Large intestine (tissue), 3 donors: ENCODE measurements around the gene KRTAP10-5. TPM values are rescaled to one million over a fixed set of nuclear protein-coding genes. Genes with fewer than 3 reads are reported as not detected.

ENCODE experiments used
- DNase-seq, 2 donors: peaks; one replicate each; pipeline versions ENCODE4 v3.0.0 to v3.0.0-alpha.2; 2013
- H3K27ac ChIP-seq: one replicate; pipeline ENCODE4 v1.5.1; 2013; ENCODE audit warnings: low read length
- H3K27me3 ChIP-seq: 2 replicates; pipeline ENCODE4 v1.6.1; 2013; ENCODE audit warnings: low read length; ENCODE audit not compliant: control insufficient read depth, insufficient read depth
- H3K36me3 ChIP-seq: 2 replicates; pipeline ENCODE4 v1.6.1; 2013; ENCODE audit warnings: low read length; ENCODE audit not compliant: control insufficient read depth, insufficient read depth
- H3K4me1 ChIP-seq: one replicate; pipeline ENCODE4 v1.6.1; 2013; ENCODE audit warnings: low read length; ENCODE audit not compliant: control insufficient read depth, insufficient read depth
- H3K4me3 ChIP-seq: one replicate; pipeline ENCODE4 v1.5.1; 2013; ENCODE audit warnings: low read length
- H3K9me3 ChIP-seq: one replicate; pipeline ENCODE4 v1.6.1; 2013; ENCODE audit warnings: mild to moderate bottlenecking, low read depth, low read length, moderate library complexity; ENCODE audit not compliant: control insufficient read depth
- WGBS: methylation state at CpG from one replicate; pipeline ENCODE4 v1.1.5; 2013; ENCODE audit warnings: low lambda C conversion rate; ENCODE audit not compliant: insufficient coverage; 5-methylcytosine and 5-hydroxymethylcytosine counted together
- polyA plus RNA-seq: library from polyadenylated mRNA; unstranded; fragments of 120-200 nt; gene quantifications from one replicate; pipeline ENCODE4 v1.2.1, GENCODE V29; 2013

The KRTAP10-5 gene
- polyA plus RNA-seq, 1 donor: not detected

DNA sequence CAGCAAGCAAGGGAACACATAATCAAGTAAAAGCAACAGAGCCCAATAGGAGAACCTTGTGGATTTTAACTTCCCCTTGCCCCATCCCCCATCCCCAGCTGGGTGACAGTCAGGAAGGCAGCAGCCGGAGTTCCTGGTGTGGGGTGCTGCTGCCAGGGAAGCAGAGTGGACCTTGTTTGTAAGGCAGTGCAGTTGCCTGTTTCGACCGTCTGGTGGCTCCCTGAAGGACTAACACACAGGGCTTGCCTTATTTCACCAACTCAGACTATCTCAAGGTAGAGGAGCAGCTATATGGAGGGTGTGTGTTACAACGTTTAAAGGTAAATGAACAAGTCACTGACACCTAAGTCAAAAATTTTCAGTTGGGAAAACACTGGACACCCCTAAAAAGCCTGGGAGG is 38.1 kb upstream of the KRTAP10-5 start:
- Histone ChIP-seq H3K27me3 (no peaks in the 10 kb centered on the region), H3K4me3 (no peak overlapping the region), H3K36me3 (no peaks in the 10 kb centered on the region), H3K4me1 (no peaks in the 10 kb centered on the region), H3K9me3 (peaks cover 3% of the 10 kb centered on the region), H3K27ac (no peak overlapping the region)
- WGBS: no CpG with 5 or more reads among the region's 4 CpGs
- DNase-seq: no peak

DNA sequence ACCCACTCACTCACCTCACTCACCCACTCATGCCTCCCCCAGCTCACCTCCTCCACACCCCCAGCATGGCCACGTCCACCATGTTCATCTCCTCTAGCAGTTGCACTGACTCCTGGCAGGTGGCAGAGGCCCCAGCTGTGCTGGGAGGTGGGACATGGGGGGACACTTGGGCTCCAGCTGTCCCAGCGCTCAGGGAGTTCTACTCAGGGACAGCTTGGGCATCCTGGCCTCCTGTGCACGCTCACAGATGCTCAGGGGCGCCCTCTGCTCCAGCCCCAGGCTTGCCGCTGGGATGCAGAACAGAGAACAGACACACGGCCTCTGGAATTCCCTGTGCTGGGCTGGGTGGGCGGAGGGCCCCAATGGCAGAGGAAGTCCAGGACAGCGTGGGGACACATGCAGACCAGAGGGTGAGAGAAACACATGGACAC is 36.7 kb upstream of the KRTAP10-5 start:
- H3K9me3 ChIP-seq: peaks cover 5% of the 10 kb centered on the region
- H3K36me3 ChIP-seq: no peaks in the 10 kb centered on the region
- H3K4me1 ChIP-seq: no peaks in the 10 kb centered on the region
- WGBS: no CpG with 5 or more reads among the region's 8 CpGs
- no peak for DNase-seq
- H3K4me3 ChIP-seq: no peak overlapping the region
- no peaks in the 10 kb centered on the region for H3K27me3 ChIP-seq
- H3K27ac ChIP-seq: no peak overlapping the region

DNA sequence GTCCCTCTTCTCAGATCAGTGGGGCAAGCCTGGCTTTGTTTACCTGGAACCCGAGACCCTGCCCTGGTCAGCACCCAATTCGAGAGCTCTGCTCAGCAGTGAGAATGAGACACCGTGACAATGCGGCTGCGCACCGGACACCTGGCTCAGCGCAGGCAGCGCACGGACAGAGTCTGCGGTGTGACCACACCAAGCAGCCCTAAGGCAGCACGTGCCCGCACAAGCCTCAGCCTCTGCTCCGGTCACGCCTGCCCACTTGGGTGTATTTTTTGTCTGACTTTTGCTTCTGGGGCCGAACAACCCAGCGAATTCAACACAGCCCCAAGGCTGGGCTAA is 36.2 kb upstream of the KRTAP10-5 start:
- no peak overlapping the region for H3K4me3 ChIP-seq
- H3K9me3 ChIP-seq: peaks cover 8% of the 10 kb centered on the region
- no CpG with 5 or more reads among the region's 16 CpGs for WGBS
- no peaks in the 10 kb centered on the region for H3K27me3 ChIP-seq
- H3K27ac ChIP-seq: no peak overlapping the region
- H3K36me3 ChIP-seq: no peaks in the 10 kb centered on the region
- no peaks in the 10 kb centered on the region for H3K4me1 ChIP-seq
- no peak for DNase-seq

DNA sequence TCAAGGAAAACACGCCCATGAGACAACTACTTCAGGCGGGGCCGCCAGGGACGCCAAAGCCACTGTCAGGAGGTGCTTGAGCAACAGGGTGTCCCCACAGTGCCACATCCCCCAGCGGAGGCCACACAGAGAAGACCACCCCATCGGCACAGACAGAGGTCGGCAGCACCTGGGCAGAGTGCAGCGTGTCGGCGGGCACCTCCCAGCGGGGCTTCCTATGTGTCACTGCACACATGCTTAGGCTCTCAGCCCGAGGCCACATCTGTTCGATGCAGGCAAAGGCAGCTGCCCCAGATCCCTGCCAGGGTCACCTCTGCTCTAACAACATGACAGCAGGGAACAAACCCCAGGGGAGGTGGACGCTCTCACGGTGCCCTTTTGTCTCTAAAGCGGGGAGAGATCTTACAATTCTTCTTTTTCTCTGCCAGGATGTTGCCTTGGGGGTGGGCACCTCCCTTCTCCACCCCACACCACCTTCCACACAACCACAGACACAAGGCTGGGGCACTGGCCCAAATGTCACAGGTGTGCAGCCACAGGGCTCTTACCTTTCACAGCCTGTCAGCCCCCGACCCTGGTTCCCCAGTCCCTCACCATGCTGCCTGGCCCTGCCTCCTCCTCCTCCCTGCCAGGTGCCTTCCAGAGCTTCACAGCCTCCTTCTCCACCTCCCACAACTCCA is 35.6 kb upstream of the KRTAP10-5 start:
- no CpG with 5 or more reads among the region's 17 CpGs for WGBS
- H3K27ac ChIP-seq: no peak overlapping the region
- H3K27me3 ChIP-seq: no peaks in the 10 kb centered on the region
- DNase-seq: no peak
- peaks cover 8% of the 10 kb centered on the region for H3K9me3 ChIP-seq
- H3K4me3 ChIP-seq: no peak overlapping the region
- H3K4me1 ChIP-seq: no peaks in the 10 kb centered on the region
- H3K36me3 ChIP-seq: no peaks in the 10 kb centered on the region

DNA sequence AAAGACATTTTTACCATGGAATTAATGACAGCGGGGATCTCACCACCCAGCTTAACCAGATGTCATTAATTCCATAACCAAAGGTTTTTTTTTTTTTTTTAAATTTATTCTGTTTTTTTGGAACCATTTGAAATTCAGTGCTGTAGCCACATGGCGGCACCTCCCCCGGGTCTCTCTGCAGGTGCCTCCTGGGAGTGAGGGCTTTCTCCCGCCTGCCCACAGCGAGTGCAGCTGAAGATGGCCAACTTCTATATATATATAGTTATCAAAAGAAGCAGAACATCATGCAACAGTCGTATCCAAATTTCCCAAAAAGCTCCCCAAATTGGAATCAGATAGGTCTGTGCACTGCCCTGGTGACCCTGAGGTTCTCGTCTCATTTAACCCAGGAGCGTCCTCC is 35.1 kb upstream of the KRTAP10-5 start:
- Histone ChIP-seq H3K27me3 (no peaks in the 10 kb centered on the region), H3K4me1 (no peaks in the 10 kb centered on the region), H3K4me3 (no peak overlapping the region), H3K9me3 (peaks cover 8% of the 10 kb centered on the region), H3K27ac (no peak overlapping the region), H3K36me3 (no peaks in the 10 kb centered on the region)
- WGBS: 80% methylated on average over 1 of the region's 8 CpGs
- no peak for DNase-seq

DNA sequence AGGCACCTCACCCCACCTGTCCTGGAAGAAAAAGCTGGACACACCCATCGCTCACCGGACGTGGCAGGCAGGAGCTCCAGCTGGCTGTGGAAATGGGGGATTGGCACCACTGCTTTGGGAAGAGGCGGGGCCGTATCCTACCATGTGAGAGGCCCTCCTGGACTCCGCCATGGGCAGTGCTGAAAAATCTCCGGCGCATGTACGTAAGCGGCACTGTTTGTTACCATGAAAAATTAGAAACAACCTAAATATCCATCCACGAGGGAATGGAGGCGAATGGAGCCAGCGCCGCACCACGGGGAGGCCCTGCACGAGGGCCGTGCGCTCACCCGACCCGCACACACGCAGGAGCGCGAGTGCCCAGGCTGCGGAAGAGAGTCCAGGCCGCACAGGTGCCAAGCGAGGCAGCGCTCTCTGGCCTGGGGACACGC is 34.6 kb upstream of the KRTAP10-5 start:
- no peak for DNase-seq
- H3K4me3 ChIP-seq: no peak overlapping the region
- no peaks in the 10 kb centered on the region for H3K4me1 ChIP-seq
- no peaks in the 10 kb centered on the region for H3K36me3 ChIP-seq
- H3K27me3 ChIP-seq: no peaks in the 10 kb centered on the region
- no peak overlapping the region for H3K27ac ChIP-seq
- WGBS: no CpG with 5 or more reads among the region's 28 CpGs
- peaks cover 8% of the 10 kb centered on the region for H3K9me3 ChIP-seq

DNA sequence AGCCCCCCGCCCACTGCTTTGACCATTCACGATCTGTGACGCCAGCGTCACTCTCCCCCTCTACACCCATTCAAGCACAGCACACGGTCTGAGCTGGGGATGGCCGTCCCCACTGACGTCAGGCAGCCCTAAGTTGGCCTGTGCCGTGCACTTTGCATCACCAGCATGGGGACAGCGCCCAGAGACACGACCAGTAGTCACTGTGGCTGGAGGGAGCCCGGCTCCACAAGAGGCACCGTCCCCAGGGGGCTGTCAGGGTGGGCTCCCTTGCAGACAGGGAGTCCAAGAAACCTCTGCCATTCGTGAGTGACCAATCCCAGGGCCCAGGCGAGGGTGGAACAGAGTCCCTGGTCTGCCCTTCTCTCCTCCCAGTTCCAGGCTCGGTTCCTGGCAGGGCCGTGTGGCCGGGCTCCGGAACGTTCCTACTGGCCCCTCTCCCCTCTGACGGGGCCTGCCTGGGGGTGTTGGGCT is 33.8 kb upstream of the KRTAP10-5 start:
- no peak for DNase-seq
- Histone ChIP-seq H3K36me3 (no peaks in the 10 kb centered on the region), H3K27me3 (no peaks in the 10 kb centered on the region), H3K9me3 (peaks cover 8% of the 10 kb centered on the region), H3K4me3 (no peak overlapping the region), H3K4me1 (no peaks in the 10 kb centered on the region), H3K27ac (no peak overlapping the region)
- no CpG with 5 or more reads among the region's 20 CpGs for WGBS

DNA sequence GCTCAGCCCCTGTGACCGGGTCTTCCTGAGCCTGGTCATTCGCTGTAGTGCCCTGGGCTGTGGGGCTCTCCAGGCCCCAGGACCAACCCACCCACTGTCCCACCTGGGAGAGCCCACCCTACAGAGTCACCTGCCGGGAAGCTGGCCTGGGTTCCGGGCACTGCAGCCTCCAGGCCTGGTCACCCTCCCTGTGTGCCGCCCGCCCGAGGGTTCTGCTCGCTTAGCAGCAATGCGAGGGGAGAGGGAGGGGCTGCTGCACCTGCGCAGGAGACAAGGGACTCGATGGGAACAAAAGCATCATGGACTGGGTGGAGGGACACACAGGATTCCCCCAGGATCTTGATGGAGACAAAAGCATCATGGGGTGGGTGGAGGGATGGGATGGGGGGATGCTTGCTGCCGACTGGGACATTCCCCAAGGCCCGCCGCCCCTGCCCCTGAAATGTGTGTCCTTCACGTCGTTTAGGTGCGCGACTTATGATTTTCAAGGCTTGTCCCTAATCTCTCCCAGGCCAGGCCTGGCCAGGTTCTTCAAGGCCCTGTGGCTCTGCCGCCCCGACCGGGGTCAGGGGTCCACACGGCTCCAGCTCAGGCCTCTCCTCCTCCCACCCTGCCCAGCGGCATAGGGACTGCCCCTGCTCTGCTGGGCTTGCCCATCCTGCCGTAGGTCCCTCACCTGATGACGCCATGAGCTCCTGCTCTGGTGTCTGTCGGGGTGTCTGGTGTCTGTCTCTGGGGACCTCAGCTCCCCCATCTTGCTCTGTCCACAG is 33.2 kb upstream of the KRTAP10-5 start:
- WGBS: no CpG with 5 or more reads among the region's 26 CpGs
- H3K27ac ChIP-seq: no peak overlapping the region

DNA sequence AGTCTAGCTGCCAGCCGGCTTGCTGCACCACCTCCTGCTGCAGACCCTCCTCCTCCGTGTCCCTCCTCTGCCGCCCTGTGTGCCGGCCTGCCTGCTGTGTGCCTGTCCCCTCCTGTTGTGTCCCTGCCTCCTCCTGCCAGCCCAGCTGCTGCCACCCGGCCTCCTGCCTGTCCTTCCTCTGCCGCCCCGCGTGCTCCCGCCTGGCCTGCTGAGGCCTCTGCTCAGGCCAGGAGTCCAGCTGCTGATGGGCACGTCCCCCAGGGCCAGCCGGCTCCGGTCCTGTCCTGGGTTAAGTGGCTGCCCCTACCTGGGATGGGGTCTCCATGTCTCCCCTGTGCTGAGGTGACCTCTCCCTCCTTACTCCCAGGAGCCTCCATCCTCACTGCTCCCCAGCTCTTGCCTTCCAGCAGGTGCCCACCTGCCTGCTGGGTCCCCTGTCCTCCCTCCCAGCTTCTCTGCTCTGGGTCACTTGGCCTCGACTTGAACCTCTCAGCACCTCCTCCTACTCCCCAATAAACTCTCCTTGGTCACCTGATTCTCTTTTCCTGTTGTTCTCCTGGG is 32.3 kb upstream of the KRTAP10-5 start:
- H3K27me3 ChIP-seq: no peaks in the 10 kb centered on the region
- H3K27ac ChIP-seq: no peak overlapping the region
- no peak for DNase-seq
- no CpG with 5 or more reads among the region's 13 CpGs for WGBS
- no peaks in the 10 kb centered on the region for H3K4me1 ChIP-seq
- H3K36me3 ChIP-seq: no peaks in the 10 kb centered on the region
- peaks cover 8% of the 10 kb centered on the region for H3K9me3 ChIP-seq
- H3K4me3 ChIP-seq: no peak overlapping the region

More for the DNA sequence above, 33.2 kb upstream of the KRTAP10-5 start:
- H3K9me3 ChIP-seq: peaks cover 8% of the 10 kb centered on the region
- H3K36me3 ChIP-seq: no peaks in the 10 kb centered on the region
- DNase-seq: no peak
- no peak overlapping the region for H3K4me3 ChIP-seq
- H3K27me3 ChIP-seq: no peaks in the 10 kb centered on the region
- H3K4me1 ChIP-seq: no peaks in the 10 kb centered on the region

DNA sequence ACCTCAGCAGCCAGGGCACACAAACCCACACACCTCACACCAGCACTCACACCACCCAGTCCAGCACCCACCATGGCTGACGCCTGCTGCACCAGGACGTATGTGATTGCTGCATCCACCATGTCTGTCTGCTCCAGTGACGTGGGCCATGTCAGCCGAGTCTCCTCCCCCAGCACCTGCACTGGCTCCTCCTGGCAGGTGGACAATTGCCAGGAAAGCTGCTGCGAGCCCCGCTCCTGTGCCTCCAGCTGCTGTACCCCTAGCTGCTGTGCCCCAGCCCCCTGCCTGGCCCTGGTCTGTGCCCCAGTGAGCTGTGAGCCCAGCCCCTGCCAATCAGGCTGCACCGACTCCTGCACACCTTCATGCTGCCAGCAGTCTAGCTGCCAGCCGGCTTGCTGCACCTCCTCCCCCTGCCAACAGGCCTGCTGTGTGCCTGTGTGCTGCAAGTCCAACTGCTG is 31.7 kb upstream of the KRTAP10-5 start, which contains the start of gene KRTAP10-8:
Gene KRTAP10-8, plus strand, starts transcription at position 51 of the 458 bp plus-strand sequence. Its CDS starts 22 bp downstream, at position 73.
- Histone ChIP-seq H3K9me3 (peaks cover 8% of the 10 kb centered on the region), H3K4me3 (no peak within 1 kb of the TSS), H3K4me1 (no peaks in the 10 kb centered on the region), H3K27ac (no peak within 1 kb of the TSS), H3K36me3 (no peaks in the 10 kb centered on the region), H3K27me3 (no peaks in the 10 kb centered on the region)
- WGBS: no CpG with 5 or more reads among the region's 8 CpGs
- no peak for DNase-seq
